GM18511 (cell line): ENCODE data around the gene TEX52.
"Not testable (repeated sequence)": the region's sequence is repeated elsewhere in the genome, so short reads cannot be mapped to it uniquely, and the experiment has no call there.

ENCODE experiments used
- ATAC-seq: cut with Tn5 transposase; IDR thresholded peaks from one replicate; pipeline ENCODE4 v1.9.1; 2021; ENCODE audit warnings: mild to moderate bottlenecking, moderate library complexity; ENCODE audit not compliant: unreplicated experiment

Gene TEX52

GRCh38 chr12:2868986-2869632 is 12.3 kb upstream of the TEX52 start:
- ATAC-seq, result not testable (repeated sequence)

GRCh38 chr12:2864198-2864597 is 7.4 kb upstream of the TEX52 start:
- no peak for ATAC-seq

- ATAC-seq, result not testable (repeated sequence)
These were observed 6.6 kb upstream of the TEX52 start for GRCh38 chr12:2863402-2863801.

DNA sequence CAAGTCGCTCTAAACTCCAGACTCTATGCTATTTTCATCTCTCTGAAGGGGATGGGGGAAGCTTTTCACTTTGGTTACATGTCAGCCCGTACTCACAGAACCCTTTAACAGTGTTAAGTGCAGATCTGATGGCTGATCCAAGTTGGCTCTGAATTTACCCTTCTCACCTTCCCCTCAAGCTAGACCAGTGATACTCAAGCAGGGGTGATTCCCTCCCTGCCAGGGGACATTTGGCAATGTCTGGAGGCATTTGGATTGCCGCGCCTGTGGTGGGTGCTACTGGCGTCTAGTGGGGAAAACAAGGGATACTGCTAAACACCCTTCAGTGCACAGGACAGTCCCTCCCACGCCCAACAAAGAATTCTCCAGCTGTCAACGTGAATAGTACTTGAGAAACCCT is 6.0 kb upstream of the TEX52 start:
- ATAC-seq, result no peak

DNA sequence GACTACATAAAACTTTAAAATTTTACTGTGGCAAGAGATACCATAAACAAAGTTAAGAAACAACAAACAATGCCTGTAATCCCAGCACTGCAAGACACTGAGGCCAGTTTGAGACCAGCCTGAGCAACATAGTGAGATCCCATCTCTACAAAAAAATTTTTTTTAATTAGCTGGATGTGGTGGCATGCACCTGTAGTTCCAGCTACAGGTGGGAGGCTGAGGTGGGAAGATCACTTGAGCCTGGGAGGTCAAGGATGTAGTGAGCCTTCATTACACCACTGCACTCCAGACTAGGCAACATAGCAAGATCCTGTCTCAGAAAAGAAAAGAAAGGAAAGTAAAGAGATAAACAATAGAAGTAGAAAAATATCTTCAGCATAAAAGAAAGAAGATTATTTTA is 3.3 kb upstream of the TEX52 start:
- no peak for ATAC-seq

DNA sequence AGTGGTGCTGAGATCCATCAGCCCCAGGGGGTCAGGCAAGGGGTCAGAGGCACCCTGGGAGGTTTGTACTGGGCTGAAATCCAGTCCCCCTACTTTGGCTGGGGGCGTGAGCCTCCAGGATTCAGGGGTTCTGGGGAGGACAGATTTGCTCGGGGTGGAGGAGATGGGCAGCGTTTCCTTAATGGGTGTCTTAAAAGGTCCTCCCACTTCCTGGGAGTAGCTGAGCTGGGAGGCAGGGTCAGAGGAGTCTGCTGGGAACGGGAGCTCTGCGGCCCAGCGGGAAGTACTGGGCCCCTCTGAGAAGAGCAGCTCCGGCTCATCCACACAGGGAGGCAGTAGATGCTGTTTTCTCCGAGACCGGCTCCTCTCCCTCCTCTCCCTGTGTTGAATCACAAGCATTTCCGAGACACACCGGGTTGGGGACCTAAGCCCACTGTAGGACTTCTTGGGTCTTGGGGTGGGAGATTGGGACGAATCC is 2.1 kb upstream of the TEX52 start:
- ATAC-seq, result no peak

- no peak for ATAC-seq
These were observed 1.5 kb upstream of the TEX52 start for GRCh38 chr12:2858334-2858733.

DNA sequence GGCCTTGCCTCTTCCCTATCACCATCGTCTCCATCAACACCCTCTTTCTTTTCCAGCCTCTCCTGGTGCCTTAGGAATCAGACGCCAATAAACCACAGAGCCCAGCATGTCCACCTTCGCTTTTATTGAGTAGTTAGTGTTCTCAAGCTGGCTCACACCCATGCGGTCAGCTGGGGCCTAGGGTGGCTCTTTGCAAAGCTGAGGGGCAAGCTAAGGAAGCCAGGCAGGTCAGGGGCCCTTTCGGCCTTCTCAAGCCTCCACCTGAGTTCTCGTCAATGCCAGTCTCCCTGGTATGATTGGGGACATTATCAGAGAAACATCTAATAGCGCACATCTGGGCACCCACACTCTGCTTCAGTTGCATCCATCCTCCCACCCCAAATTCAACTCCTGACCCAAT is 737 bp upstream of the TEX52 start:
- no peak for ATAC-seq

DNA sequence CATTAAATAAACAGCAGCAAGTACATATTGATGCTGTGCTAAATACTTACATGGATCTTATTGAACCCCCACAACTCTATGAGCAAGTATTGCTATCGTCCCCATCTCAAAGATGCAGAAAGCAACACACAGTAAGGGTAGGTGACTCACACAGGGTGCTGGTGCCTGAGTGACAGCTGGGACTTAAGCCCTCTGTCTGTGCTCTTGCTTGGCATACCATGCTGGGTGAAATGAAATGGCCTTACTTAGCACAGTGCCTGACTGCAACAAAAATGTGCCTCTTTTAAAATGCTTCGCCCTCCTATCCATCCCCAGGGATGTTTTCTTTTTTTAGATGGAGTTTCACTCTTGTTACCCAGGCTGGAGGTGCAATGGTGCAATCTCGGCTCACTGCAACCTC is 788 bp downstream of the TEX52 start:
- ATAC-seq, result no peak

- no peak for ATAC-seq
These were observed 1.3 kb downstream of the TEX52 start for GRCh38 chr12:2855546-2855945.

DNA sequence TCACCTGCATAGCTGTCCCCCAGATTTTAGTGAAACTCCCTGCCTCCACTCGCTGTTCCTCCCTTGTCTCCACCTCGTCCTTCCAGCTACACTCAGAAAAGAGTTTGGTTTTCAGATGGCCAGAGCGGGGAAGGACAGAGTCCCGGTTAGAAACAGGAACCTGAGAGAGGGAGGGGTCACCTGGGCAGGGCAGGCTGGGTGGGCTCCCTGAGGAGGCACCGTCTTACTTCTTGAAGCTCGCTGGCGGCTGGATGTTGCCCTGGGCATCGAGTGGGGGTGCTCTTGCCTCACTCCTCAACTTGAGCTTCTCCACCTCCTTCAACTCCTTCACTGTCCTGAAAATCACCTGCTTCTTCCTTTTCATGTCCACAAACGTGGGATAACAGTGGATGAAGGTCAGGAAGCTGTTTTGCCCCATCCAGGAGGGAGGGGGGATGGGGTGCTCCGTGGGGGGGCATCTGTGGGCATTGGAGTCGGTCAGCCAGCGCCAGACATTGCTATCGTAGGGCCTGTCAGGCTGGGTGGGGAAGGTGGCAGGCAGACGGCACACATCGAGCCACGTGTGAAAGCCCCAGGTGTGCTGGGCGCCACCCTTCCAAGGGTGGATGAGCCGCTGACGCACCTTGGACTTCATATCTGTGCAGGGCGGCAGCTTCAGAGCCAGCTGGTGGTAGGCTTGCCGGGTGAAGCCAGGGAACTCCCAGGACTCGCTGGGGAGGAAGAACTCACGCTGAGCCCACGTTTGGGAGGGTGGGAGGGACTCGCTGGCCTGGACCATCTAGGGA is 2.0 kb downstream of the TEX52 start:
- no peak for ATAC-seq

- ATAC-seq, result no peak
These were observed 3.2 kb downstream of the TEX52 start for GRCh38 chr12:2853626-2854025.

DNA sequence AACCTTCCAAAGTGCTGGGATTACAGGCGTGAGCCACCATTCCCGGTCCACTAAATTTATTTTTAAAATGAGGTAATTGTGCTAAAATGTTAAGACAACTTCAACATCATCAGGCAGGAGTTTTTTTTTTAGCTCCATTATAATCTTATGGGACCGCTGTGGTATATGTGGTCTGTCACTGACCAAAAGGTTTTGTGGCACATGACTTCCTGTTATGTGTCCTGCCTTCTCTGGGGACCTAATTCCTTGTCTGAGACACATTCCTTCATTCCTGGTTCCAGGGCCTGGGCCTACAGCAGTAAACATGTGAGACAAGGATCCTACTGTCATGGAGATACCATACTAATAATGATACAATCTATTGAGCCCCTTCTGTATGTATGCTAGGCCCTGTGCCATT is 4.9 kb downstream of the TEX52 start:
- ATAC-seq, result no peak

DNA sequence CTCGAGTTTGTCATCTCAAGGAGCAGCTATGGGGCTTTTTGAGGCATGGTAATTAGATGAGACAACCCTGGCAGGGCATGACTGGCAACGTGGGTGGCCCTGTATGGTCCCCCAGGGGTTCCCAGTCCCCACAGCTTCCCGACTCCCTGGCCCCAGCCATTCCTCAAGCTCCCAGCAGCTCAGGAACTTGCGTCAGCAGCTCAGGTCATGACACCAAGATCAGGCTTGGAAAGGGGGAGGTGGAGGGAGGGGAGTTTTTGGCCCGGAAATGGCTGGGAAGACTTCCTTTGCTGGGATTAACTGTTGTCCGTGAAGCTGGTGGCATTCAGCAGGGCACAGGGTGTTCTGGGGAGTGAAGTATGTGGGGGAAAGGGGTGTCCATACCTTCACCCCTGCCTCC is 11.6 kb downstream of the TEX52 start:
- no peak for ATAC-seq

GRCh38 chr12:2844786-2845185 is 12.1 kb downstream of the TEX52 start:
- no peak for ATAC-seq

GRCh38 chr12:2842948-2843347 is 13.9 kb downstream of the TEX52 start:
- no peak for ATAC-seq

GRCh38 chr12:2841056-2841650 is 15.7 kb downstream of the TEX52 start:
- ATAC-seq, result no peak

GRCh38 chr12:2836574-2836973 is 20.3 kb downstream of the TEX52 start:
- ATAC-seq, result no peak

GRCh38 chr12:2835691-2836403 is 21.0 kb downstream of the TEX52 start:
- ATAC-seq, result no peak

DNA sequence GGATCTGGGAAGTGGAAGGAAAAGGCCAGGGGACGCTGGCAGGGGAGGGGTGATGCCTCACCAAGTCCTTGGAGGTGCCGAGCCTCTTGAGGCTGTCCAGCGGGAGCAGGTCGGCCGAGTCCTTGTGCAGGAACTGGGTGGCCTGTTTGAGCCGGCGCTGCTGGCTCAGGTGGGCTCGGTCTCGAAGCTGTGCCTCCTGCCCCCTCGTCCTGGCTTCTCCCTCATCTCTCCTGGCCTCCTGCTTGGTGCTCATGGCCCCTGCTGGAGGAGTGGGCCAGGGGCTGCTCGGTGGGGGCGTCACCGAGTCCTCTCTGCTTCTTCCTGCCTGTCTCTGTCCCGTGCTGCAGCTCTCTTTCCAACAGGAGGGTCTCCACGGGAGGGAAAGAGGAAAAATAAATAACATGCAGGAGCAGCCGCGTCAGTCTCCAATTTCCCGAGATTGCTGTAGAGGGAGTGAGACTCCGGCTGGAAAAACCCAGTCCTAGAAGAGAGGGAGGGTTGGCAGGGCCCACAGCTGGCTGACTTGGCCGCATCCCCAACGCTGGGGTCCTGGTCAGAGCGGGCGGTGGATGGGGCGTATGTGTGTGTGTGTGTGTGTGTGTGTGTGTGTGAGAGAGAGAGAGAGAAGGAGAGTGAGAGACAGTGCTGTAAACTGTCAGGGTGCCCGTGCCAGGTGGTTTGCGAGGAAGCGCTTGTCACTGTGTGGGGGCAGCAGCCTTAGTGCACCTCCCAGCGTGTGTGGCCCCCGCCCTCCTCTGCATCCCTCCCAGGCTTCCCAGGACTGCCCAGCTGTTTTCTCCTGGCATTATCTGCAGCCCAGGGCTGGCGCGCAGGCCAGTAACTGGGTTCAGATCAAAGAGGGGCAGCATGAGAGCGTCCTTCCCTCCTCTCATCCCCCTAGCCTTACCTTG is 22.0 kb downstream of the TEX52 start, which contains the start of gene NRIP2:
NRIP2 (minus strand) TSS at position 455 of the 911 bp plus-strand sequence; CDS start at position 403, 52 bp downstream.
- no peak for ATAC-seq
